Neuronal stem cell (in vitro differentiated cells): ENCODE results near the gene FAM209B.

Experiments used
- DNase-seq: peaks from one replicate; pipeline ENCODE4 v3.0.0-alpha.2; 2013; ENCODE audit warnings: low spot score
- H2AFZ ChIP-seq: one replicate; pipeline ENCODE4 v1.6.1; 2013; ENCODE audit warnings: mild to moderate bottlenecking, low read length, inconsistent platforms
- H2AK5ac ChIP-seq: 2 replicates; pipeline ENCODE4 v1.6.1; 2013; ENCODE audit warnings: low read depth, mild to moderate bottlenecking, inconsistent platforms, low read length, moderate library complexity, mixed read lengths
- H2BK120ac ChIP-seq: 2 replicates; pipeline ENCODE4 v1.6.1; 2013; ENCODE audit warnings: low read depth, mild to moderate bottlenecking, inconsistent platforms, low read length, moderate library complexity, mixed read lengths
- H2BK12ac ChIP-seq: one replicate; pipeline ENCODE4 v1.6.1; 2013; ENCODE audit warnings: low read length, inconsistent platforms
- H2BK15ac ChIP-seq: 2 replicates; pipeline ENCODE4 v1.6.1; 2013; ENCODE audit warnings: mild to moderate bottlenecking, low read length, inconsistent platforms, mixed read lengths
- H2BK5ac ChIP-seq: one replicate; pipeline ENCODE4 v1.6.1; 2013; ENCODE audit warnings: inconsistent platforms, mild to moderate bottlenecking, low read length, moderate library complexity
- H3K14ac ChIP-seq: one replicate; pipeline ENCODE4 v1.6.1; 2013; ENCODE audit warnings: low read length, inconsistent platforms
- H3K18ac ChIP-seq: 2 replicates; pipeline ENCODE4 v1.6.1; 2013; ENCODE audit warnings: low read length, inconsistent platforms
- H3K23ac ChIP-seq: 2 replicates; pipeline ENCODE4 v1.6.1; 2013; ENCODE audit warnings: low read depth, mild to moderate bottlenecking, mixed read lengths, low read length, inconsistent platforms; ENCODE audit not compliant: poor library complexity
- H3K27ac ChIP-seq: replicated peaks from 3 replicates; pipeline ENCODE4 v1.5.1; 2013; ENCODE audit warnings: low read length, inconsistent platforms
- H3K27me3 ChIP-seq, 3 experiments: 2 replicates each; pipeline ENCODE4 v1.6.1; 2013; ENCODE audit warnings: low read length in 3 of 3, mild to moderate bottlenecking in 2 of 3, inconsistent platforms in 1 of 3, low read depth in 1 of 3, mixed read lengths in 1 of 3, moderate library complexity in 1 of 3; ENCODE audit not compliant: control insufficient read depth in 3 of 3, insufficient read depth in 3 of 3
- H3K36me3 ChIP-seq, 2 donors: replicated peaks in 1 of 2; 2 replicates each; pipeline ENCODE4 v1.6.1; 2013; ENCODE audit warnings: low read length in 2 of 2; ENCODE audit not compliant: control insufficient read depth in 2 of 2, insufficient read depth in 2 of 2
- H3K4ac ChIP-seq: 2 replicates; pipeline ENCODE4 v1.6.1; 2013; ENCODE audit warnings: inconsistent platforms, mild to moderate bottlenecking, low read length, moderate library complexity
- H3K4me1 ChIP-seq, 2 donors: 1 replicate in 1 of 2; 2 replicates in 1 of 2; pipeline ENCODE4 v1.6.1; 2013; ENCODE audit warnings: low read length in 2 of 2, low read depth in 1 of 2; ENCODE audit not compliant: control insufficient read depth in 2 of 2, insufficient read depth in 1 of 2
- H3K4me2 ChIP-seq: one replicate; pipeline ENCODE4 v1.6.1; 2013; ENCODE audit warnings: mild to moderate bottlenecking, low read length, inconsistent platforms; ENCODE audit not compliant: insufficient read depth, poor library complexity, severe bottlenecking
- H3K4me3 ChIP-seq, 2 donors: 2 replicates each; pipeline ENCODE4 v1.5.1; 2013; ENCODE audit warnings: low read length in 2 of 2, mild to moderate bottlenecking in 2 of 2, inconsistent platforms in 1 of 2, moderate library complexity in 1 of 2
- H3K79me1 ChIP-seq: one replicate; pipeline ENCODE4 v1.6.1; 2013; ENCODE audit warnings: low read depth, mild to moderate bottlenecking, inconsistent platforms, low read length, moderate library complexity
- H3K9ac ChIP-seq: one replicate; pipeline ENCODE4 v1.6.1; 2013; ENCODE audit warnings: mild to moderate bottlenecking, low read depth, low read length, inconsistent platforms; ENCODE audit not compliant: poor library complexity
- H3K9me3 ChIP-seq, 2 donors: replicated peaks in 1 of 2; 2 replicates each; pipeline versions ENCODE3 to v1.6.1; 2013; ENCODE audit warnings: low read length in 2 of 2, mild to moderate bottlenecking in 2 of 2, inconsistent platforms in 1 of 2, low read depth in 1 of 2, mixed read lengths in 1 of 2, moderate library complexity in 1 of 2; ENCODE audit not compliant: control insufficient read depth in 2 of 2, insufficient read depth in 1 of 2
- H4K8ac ChIP-seq: one replicate; pipeline ENCODE4 v1.6.1; 2013; ENCODE audit warnings: low read depth, mild to moderate bottlenecking, inconsistent platforms, low read length, moderate library complexity
- H4K91ac ChIP-seq: one replicate; pipeline ENCODE4 v1.6.1; 2013; ENCODE audit warnings: low read length, low read depth, mild to moderate bottlenecking, inconsistent platforms; ENCODE audit not compliant: poor library complexity
- WGBS, 2 donors: extraction: QIAGEN DNeasy Blood & Tissue Kit; methylation state at CpG; one replicate each; pipeline ENCODE4 v1.1.7; 2013; ENCODE audit warnings: missing lambda C conversion rate in 2 of 2, mixed read lengths in 1 of 2; ENCODE audit not compliant: insufficient read length in 2 of 2, insufficient replicate concordance in 1 of 2; ENCODE audit errors: extremely low coverage in 2 of 2; 5-methylcytosine and 5-hydroxymethylcytosine counted together

FAM209B gene

GRCh38 chr20:56501116-56501515, 31.9 kb upstream of the FAM209B start:
- H4K8ac ChIP-seq: no peak overlapping the region
- no peak overlapping the region for H3K4me3 ChIP-seq
- no peak overlapping the region for H4K91ac ChIP-seq
- H3K36me3 ChIP-seq: peaks cover 2 to 28% of the 10 kb centered on the region in 2 donors
- H2BK12ac ChIP-seq: no peak overlapping the region
- H3K4me1 ChIP-seq: no peaks in the 10 kb centered on the region
- H2AFZ ChIP-seq: no peak overlapping the region
- WGBS, 2 donors: no CpG with 5 or more reads among the region's 1 CpG
- H3K14ac ChIP-seq: no peak overlapping the region
- H3K9me3 ChIP-seq: no peaks in the 10 kb centered on the region
- H3K79me1 ChIP-seq: no peaks in the 10 kb centered on the region
- no peak overlapping the region for H3K23ac ChIP-seq
- no peak overlapping the region for H3K9ac ChIP-seq
- DNase-seq: no peak
- no peaks in the 10 kb centered on the region for H3K27me3 ChIP-seq
- no peak overlapping the region for H3K18ac ChIP-seq
- no peak overlapping the region for H3K4me2 ChIP-seq
- no peak overlapping the region for H2BK120ac ChIP-seq
- no peak overlapping the region for H2BK15ac ChIP-seq
- no peak overlapping the region for H2BK5ac ChIP-seq
- H2AK5ac ChIP-seq: no peak overlapping the region
- no peak overlapping the region for H3K4ac ChIP-seq
- no peak overlapping the region for H3K27ac ChIP-seq

GRCh38 chr20:56503916-56504315, 29.1 kb upstream of the FAM209B start:
- Histone ChIP-seq H3K9ac (no peak overlapping the region), H3K4ac (no peak overlapping the region)

GRCh38 chr20:56504373-56505005, 28.6 kb upstream of the FAM209B start:
- Histone ChIP-seq H3K4me1 (no peaks in the 10 kb centered on the region), H3K27ac (no peak overlapping the region), H3K4me2 (no peak overlapping the region), H2AFZ (no peak overlapping the region), H3K18ac (no peak overlapping the region), H3K27me3 (no peaks in the 10 kb centered on the region), H3K23ac (no peak overlapping the region), H2BK120ac (no peak overlapping the region), H3K79me1 (no peaks in the 10 kb centered on the region), H4K8ac (no peak overlapping the region), H3K4me3 (no peak overlapping the region), H2BK15ac (no peak overlapping the region), H3K14ac (no peak overlapping the region), H3K9me3 (no peaks in the 10 kb centered on the region), H4K91ac (no peak overlapping the region), H3K36me3 (peaks cover 0 to 5% of the 10 kb centered on the region in 2 donors), H3K4ac (no peak overlapping the region), H3K9ac (no peak overlapping the region), H2BK12ac (no peak overlapping the region), H2AK5ac (no peak overlapping the region), H2BK5ac (no peak overlapping the region)
- DNase-seq: no peak
- no CpG with 5 or more reads among the region's 9 CpGs for WGBS, 2 donors

More at GRCh38 chr20:56503916-56504315, 29.1 kb upstream of the FAM209B start:
- no peaks in the 10 kb centered on the region for H3K79me1 ChIP-seq
- H2BK120ac ChIP-seq: no peak overlapping the region
- no peaks in the 10 kb centered on the region for H3K4me1 ChIP-seq
- no peak overlapping the region for H2BK15ac ChIP-seq
- H3K36me3 ChIP-seq: peaks cover 0 to 5% of the 10 kb centered on the region in 2 donors
- no peaks in the 10 kb centered on the region for H3K9me3 ChIP-seq
- H2BK5ac ChIP-seq: no peak overlapping the region
- H3K23ac ChIP-seq: no peak overlapping the region
- no peak overlapping the region for H3K14ac ChIP-seq
- no peak overlapping the region for H2BK12ac ChIP-seq
- H3K18ac ChIP-seq: no peak overlapping the region
- WGBS, 2 donors: no CpG with 5 or more reads among the region's 8 CpGs
- DNase-seq: no peak
- no peak overlapping the region for H4K91ac ChIP-seq
- H3K4me2 ChIP-seq: no peak overlapping the region
- H3K27me3 ChIP-seq: no peaks in the 10 kb centered on the region
- H4K8ac ChIP-seq: no peak overlapping the region
- H2AK5ac ChIP-seq: no peak overlapping the region
- no peak overlapping the region for H3K4me3 ChIP-seq
- H2AFZ ChIP-seq: no peak overlapping the region
- H3K27ac ChIP-seq: no peak overlapping the region

- H3K23ac ChIP-seq: no peak overlapping the region
- H4K8ac ChIP-seq: no peak overlapping the region
- no peak overlapping the region for H3K14ac ChIP-seq
- no peak overlapping the region for H2AFZ ChIP-seq
- H3K27me3 ChIP-seq: no peaks in the 10 kb centered on the region
- no peak overlapping the region for H3K4me2 ChIP-seq
- H3K4me1 ChIP-seq: no peaks in the 10 kb centered on the region
- no peak overlapping the region for H2BK5ac ChIP-seq
- H3K36me3 ChIP-seq: peaks cover 0 to 5% of the 10 kb centered on the region in 2 donors
- H4K91ac ChIP-seq: no peak overlapping the region
- DNase-seq: no peak
- H3K9me3 ChIP-seq: no peaks in the 10 kb centered on the region
- no peak overlapping the region for H3K4me3 ChIP-seq
- no peak overlapping the region for H2BK120ac ChIP-seq
- WGBS, 2 donors: no CpG with 5 or more reads among the region's 3 CpGs
- no peak overlapping the region for H3K4ac ChIP-seq
- no peak overlapping the region for H2BK12ac ChIP-seq
- no peak overlapping the region for H3K27ac ChIP-seq
- H2BK15ac ChIP-seq: no peak overlapping the region
- no peak overlapping the region for H3K9ac ChIP-seq
- H3K79me1 ChIP-seq: no peaks in the 10 kb centered on the region
- H3K18ac ChIP-seq: no peak overlapping the region
- H2AK5ac ChIP-seq: no peak overlapping the region
These were observed 26.9 kb upstream of the FAM209B start for GRCh38 chr20:56506103-56506502.
